SK-N-SH (cell line): Measurements from ENCODE around the gene NRM.

ENCODE experiments used
- CTCF ChIP-seq: fragments of 200-600 bp; sonication (generic); IDR thresholded peaks from 2 replicates; pipeline ENCODE4 v1.6.1; 2017; ENCODE audit warnings: antibody characterized with exemption, mild to moderate bottlenecking, moderate library complexity
- EP300 ChIP-seq, 2 experiments: IDR thresholded peaks; 2 replicates each; pipeline versions ENCODE4 v1.4.0 to v1.6.1; 2012; ENCODE audit warnings: borderline replicate concordance in 1 of 2, low read depth in 1 of 2, low read length in 1 of 2
- GABPA ChIP-seq: IDR thresholded peaks from 2 replicates; pipeline ENCODE4 v1.4.0; 2012; ENCODE audit warnings: low read depth, mild to moderate bottlenecking

- TF ChIP-seq GABPA (no peak), EP300 (IDR thresholded peaks at IDR 0.05; ENCODE audit: borderline replicate concordance in 1 of 2, low read depth in 1 of 2, low read length in 1 of 2) (no peak; a peak in 1 of 4 replicates), CTCF (no peak)
Measured at GRCh38 chr6:30684386-30685156, 6.2 kb downstream of the NRM start.
